Panc1 (cell line): ENCODE data around the gene CMTM6. TPM values are rescaled to one million over a fixed set of nuclear protein-coding genes. Genes with fewer than 3 reads are reported as not detected.

Experiments used
- ATAC-seq: fragments of 200-7000 bp; cut with Tn5 transposase; 2 replicates; pipeline ENCODE4 v1.9.1; 2020; ENCODE audit warnings: mild to moderate bottlenecking, moderate library complexity
- BruUV-seq: library from RNA; stranded (reverse); fragments of 400-500 nt; replicated peaks from 2 replicates; lab custom pipeline; 2021; lab: Mats Ljungman, UMichigan
- CTCF ChIA-PET: fragments of 300-600 bp; sonication (Branson Sonifier 250); formaldehyde crosslinking; loops from one replicate; lab custom pipeline; 2022; ENCODE audit warnings: antibody characterized with exemption; lab: Charles Lee
- POLR2A ChIA-PET: fragments of 300-600 bp; sonication (Branson Sonifier 250); formaldehyde crosslinking; loops from one replicate; lab custom pipeline; 2022; ENCODE audit warnings: antibody characterized with exemption; lab: Charles Lee
- DNase-seq: peaks from one replicate; pipeline ENCODE4 v3.0.0-alpha.2; 2010; ENCODE audit warnings: low read depth, low spot score
- H3K27ac ChIP-seq: 2 replicates; pipeline ENCODE4 v1.5.1; 2011; ENCODE audit warnings: mild to moderate bottlenecking, low read length, inconsistent platforms
- H3K27me3 ChIP-seq: fragments of 200-500 bp; sonication (Bioruptor generic); 2 replicates; pipeline ENCODE4 v1.6.0; 2014; ENCODE audit warnings: low read length, inconsistent platforms; ENCODE audit not compliant: control insufficient read depth, insufficient read depth
- H3K36me3 ChIP-seq: fragments of 200-500 bp; sonication (Bioruptor generic); 2 replicates; pipeline ENCODE4 v1.5.1; 2014; ENCODE audit warnings: inconsistent platforms, mild to moderate bottlenecking, low read length, moderate library complexity; ENCODE audit not compliant: control insufficient read depth, insufficient read depth
- H3K4me1 ChIP-seq: 2 replicates; pipeline ENCODE4 v1.5.1; 2011; ENCODE audit warnings: inconsistent platforms, mild to moderate bottlenecking, low read length, moderate library complexity; ENCODE audit not compliant: control insufficient read depth, insufficient read depth
- H3K4me3 ChIP-seq, 2 experiments: 2 replicates each; pipeline ENCODE4 v1.5.1; 2011 to 2012; ENCODE audit warnings: low read depth in 2 of 2, low read length in 2 of 2, mild to moderate bottlenecking in 2 of 2, inconsistent platforms in 1 of 2, moderate library complexity in 1 of 2
- H3K9me3 ChIP-seq: fragments of 200-500 bp; sonication (Bioruptor generic); 2 replicates; pipeline ENCODE4 v1.5.1; 2014; ENCODE audit warnings: low read depth, mild to moderate bottlenecking, inconsistent platforms, low read length, moderate library complexity; ENCODE audit not compliant: control insufficient read depth, insufficient read depth
- CTCF ChIP-seq: fragments of 450-650 bp; IDR thresholded peaks from 2 replicates; pipeline ENCODE4 v1.5.1; 2017; ENCODE audit warnings: mild to moderate bottlenecking
- POLR2AphosphoS5 ChIP-seq: IDR thresholded peaks from 2 replicates; pipeline ENCODE4 v1.6.1; 2012; ENCODE audit warnings: mild to moderate bottlenecking, low read depth, low read length, moderate library complexity
- REST ChIP-seq, 2 experiments: IDR thresholded peaks; 2 replicates each; pipeline ENCODE4 v1.6.1; 2011 to 2012; ENCODE audit warnings: low read depth in 2 of 2, control low read depth in 1 of 2, low read length in 1 of 2, mild to moderate bottlenecking in 1 of 2, moderate library complexity in 1 of 2; ENCODE audit not compliant: insufficient read depth in 1 of 2
- SIN3A ChIP-seq: IDR thresholded peaks from 2 replicates; pipeline ENCODE4 v1.6.1; 2012; ENCODE audit warnings: low read depth, mild to moderate bottlenecking, low read length, moderate library complexity, borderline replicate concordance; ENCODE audit not compliant: insufficient read depth
- TCF7L2 ChIP-seq: IDR thresholded peaks from 2 replicates; pipeline ENCODE4 v1.6.1; 2011; ENCODE audit warnings: mild to moderate bottlenecking, low read depth, low read length, inconsistent platforms
- in situ Hi-C: cut with HindIII; loops from 2 replicates; pipeline ENCODE4 v1.10.0; 2016; ENCODE audit warnings: low sequenced_read_pairs, low pct_unique_long_range_greater_than_20kb
- intact Hi-C: fragments of 100-400 bp; cut with micrococcal nuclease; formaldehyde crosslinking; loops from one replicate; pipeline ENCODE4 v1.10.0; 2022; ENCODE audit not compliant: unreplicated experiment
- total RNA-seq: library from RNA; stranded (reverse); gene quantifications from one replicate; pipeline ENCODE4 v1.2.1, GENCODE V29; 2021; ENCODE audit not compliant: unreplicated experiment

Gene CMTM6
- total RNA-seq, 1 experiment from 2014 or later: 56.4 TPM

- Histone ChIP-seq H3K4me3 (no peak overlapping the region), H3K27ac (no peak overlapping the region), H3K9me3 (no peaks in the 10 kb centered on the region), H3K4me1 (no peaks in the 10 kb centered on the region), H3K36me3 (no peaks in the 10 kb centered on the region), H3K27me3 (no peaks in the 10 kb centered on the region)
- no peak for TF ChIP-seq CTCF
- TF ChIP-seq REST (IDR thresholded peaks at IDR 0.05; ENCODE audit: insufficient read depth in 1 of 2, low read depth in 2 of 2, low read length in 1 of 2): no peak
- no peak for TF ChIP-seq SIN3A
- no peak for TF ChIP-seq POLR2AphosphoS5
- no peak for TF ChIP-seq TCF7L2
- no peak for ATAC-seq
- BruUV-seq: no TSS peak
- ChIA-PET POLR2A (no interaction called here), CTCF (no interaction called here)
- no peak for DNase-seq
- intact Hi-C loops: no loop called here
- in situ Hi-C loops: no loop called here
Measured at GRCh38 chr3:32434206-32434605, 68.4 kb downstream of the CMTM6 start.

- ATAC-seq: no peak
- no peak for DNase-seq
- Histone ChIP-seq H3K9me3 (no peaks in the 10 kb centered on the region), H3K27me3 (no peaks in the 10 kb centered on the region), H3K4me1 (peaks cover 5% of the 10 kb centered on the region), H3K36me3 (no peaks in the 10 kb centered on the region), H3K27ac (no peak overlapping the region), H3K4me3 (no peak overlapping the region)
- intact Hi-C loops: no loop called here
- in situ Hi-C loops: no loop called here
- ChIA-PET CTCF (no interaction called here), POLR2A (no interaction called here)
- no TSS peak for BruUV-seq
- no peak for TF ChIP-seq POLR2AphosphoS5
- TF ChIP-seq CTCF: no peak
- no peak for TF ChIP-seq TCF7L2
- no peak for TF ChIP-seq SIN3A
- no peak for TF ChIP-seq REST (IDR thresholded peaks at IDR 0.05; ENCODE audit: insufficient read depth in 1 of 2, low read depth in 2 of 2, low read length in 1 of 2)
Measured at GRCh38 chr3:32432711-32433530, 69.7 kb downstream of the CMTM6 start.
